Measurements from ENCODE around the gene INPP5E.
A peak's percentile ranks its signal among the peaks of the same experiment; 100 is the strongest.

The INPP5E gene

DNA sequence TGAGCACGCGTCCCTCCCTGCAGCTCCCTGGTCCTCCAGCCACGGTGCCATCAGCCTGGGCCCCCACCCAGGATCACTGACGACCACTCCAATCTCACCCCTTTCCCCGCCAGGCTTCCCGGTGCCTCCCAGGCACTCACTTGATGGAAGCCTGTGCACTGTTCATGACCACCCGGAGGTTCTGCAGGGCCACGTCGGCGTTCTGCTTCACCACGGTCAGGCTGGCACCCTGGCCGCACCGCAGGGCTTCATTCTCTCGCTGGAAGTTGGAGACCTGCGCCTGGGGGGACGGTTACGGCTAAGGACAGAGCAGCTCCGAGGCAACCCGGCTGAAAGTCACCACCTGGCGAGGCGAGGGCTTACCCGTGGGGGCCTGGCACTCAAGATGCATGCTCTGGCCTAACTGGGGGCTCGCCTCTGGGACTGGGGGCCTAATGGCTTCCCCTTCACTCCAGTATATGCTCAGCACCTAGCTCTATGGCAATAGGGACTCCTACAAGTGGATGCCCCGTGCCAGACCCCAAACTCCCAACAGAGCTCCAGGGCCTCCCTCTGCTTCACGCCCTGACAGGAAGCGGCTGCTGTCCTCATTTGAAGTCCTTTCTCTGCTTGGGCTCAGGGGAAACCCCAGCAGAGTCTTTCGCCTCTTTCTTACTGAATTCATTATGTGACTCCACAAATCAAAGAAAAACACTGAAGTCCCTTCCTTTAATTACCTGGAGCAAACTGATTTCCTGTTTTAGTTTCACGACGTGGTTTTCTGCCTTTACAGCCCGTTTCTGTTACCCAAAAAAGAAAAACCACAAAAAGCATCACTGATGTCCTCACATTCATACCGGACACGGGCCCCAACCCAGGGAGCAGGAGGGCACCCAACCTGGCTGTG lies 35.5 kb downstream of the INPP5E start:
- DNase-seq (ENCODE audit: low read depth), result no peak

DNA sequence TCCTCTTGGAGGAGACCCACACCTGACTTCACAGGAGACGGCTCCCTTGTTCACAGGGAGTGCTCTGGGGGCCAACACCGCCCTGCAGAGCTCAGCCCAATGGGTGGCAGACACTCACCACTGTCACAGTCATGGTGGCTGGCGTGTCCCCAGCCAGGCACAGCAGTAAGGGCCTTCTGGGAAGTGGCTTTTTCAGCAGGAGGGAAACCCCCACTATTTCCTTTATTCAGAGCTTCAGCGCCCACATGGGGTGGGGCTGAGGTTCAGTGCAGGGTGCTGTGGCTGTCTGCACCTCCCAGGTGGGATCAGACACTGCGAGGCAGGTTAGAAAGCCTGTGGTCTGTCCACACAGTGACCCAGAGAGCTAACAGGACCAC lies 36.1 kb downstream of the INPP5E start:
- DNase-seq (ENCODE audit: low read depth), result no peak

DNA sequence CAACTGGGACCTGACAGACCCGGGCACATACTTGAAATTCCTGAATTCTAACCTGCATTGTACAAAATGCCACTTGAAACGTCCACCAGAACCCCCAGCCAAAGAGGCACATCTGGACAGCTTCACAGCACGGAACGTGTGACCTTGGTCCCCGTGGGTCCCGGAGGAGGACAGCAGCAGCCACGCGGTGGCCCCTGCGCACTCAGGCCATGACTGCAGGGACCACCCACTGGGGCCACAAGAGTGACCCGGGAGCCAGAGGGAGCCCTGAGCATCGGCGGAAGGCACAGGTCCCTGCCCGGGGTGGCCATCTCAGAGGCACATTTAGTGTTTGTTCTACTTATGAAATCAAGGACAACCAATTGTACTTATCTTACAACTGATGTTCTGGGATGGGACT lies 37.6 kb downstream of the INPP5E start:
- DNase-seq (ENCODE audit: low read depth), result no peak

DNA sequence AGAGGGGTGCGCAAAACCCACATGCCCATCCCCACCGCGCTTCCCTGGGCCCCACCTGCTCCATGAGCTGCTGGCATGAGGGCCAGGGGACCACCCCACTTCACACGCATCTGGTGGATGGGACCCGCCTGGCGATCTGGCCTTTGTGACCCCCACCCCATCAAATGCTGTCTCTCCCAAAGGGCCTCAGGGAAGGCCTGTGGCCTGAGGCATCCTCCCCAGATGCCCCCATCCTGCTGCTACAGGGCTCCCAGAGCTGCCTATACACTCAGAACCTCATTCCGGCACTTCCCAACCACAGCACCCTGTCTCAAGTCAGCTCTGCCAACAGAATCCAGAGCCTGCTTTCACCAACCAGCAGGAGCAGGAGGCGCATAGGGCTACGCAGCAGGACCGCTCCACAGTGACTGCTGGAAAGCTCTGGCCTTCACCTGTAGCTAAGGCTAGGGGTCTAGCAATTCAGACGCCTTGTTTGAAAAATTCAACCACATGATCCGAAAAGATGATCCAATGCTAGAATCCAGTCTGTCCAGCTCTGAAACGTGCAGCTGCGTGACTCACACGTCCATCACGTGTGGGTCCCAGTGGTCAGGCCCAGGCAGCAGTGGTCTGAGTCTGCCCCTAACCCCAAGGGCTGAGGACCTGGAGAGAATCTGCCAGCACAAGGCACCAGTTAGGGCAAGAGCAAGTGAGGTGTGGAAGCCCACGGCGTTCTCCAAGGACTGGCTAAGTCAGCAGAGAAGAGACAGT lies 38.3 kb downstream of the INPP5E start:
- no peak for DNase-seq (ENCODE audit: low read depth)

DNA sequence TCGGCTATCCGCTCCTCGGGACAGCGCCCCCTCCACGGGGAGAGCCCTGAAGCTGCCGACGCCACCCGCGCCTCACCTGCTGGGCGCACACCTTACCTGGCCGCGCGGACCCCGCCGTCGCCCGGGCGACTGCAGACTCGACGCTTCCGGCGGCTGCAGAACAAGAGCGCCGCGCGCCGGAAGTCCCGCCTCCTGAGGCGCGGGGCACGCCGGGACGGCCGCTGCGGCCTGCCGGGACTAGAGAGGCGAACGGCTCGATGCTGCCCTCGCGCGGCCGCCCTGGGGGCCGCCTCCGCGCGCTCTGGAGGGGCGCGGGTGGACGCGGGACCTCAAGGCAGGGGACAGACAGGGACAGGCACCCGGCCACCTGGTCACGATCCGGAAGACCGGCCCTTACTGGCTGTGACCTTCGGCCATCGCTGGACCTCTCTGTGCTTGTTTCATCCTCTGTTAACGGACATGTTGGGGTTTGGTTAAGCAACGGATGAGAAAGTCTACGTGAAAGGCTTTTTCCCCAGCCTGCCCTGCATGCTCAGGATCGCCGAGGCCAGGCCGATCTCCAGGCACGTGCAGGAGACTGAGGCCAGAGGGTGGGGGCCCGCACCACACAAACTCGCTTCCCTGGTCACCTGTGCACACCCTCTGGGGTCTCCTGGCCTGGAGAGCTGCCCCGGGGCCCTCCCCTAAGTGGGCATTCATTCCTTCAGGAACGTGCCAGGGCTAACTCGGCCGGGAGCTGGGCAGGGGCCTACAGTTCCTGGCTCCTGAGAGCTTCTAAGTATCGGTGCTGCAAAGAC lies 39.4 kb downstream of the INPP5E start, which contains the start of gene SNAPC4:
Gene SNAPC4 (minus strand): TSS at position 133 of the 797 bp plus-strand sequence. CDS start 1,742 bp downstream, outside the sequence.
- peak; percentile 59 for DNase-seq (ENCODE audit: low read depth)

DNA sequence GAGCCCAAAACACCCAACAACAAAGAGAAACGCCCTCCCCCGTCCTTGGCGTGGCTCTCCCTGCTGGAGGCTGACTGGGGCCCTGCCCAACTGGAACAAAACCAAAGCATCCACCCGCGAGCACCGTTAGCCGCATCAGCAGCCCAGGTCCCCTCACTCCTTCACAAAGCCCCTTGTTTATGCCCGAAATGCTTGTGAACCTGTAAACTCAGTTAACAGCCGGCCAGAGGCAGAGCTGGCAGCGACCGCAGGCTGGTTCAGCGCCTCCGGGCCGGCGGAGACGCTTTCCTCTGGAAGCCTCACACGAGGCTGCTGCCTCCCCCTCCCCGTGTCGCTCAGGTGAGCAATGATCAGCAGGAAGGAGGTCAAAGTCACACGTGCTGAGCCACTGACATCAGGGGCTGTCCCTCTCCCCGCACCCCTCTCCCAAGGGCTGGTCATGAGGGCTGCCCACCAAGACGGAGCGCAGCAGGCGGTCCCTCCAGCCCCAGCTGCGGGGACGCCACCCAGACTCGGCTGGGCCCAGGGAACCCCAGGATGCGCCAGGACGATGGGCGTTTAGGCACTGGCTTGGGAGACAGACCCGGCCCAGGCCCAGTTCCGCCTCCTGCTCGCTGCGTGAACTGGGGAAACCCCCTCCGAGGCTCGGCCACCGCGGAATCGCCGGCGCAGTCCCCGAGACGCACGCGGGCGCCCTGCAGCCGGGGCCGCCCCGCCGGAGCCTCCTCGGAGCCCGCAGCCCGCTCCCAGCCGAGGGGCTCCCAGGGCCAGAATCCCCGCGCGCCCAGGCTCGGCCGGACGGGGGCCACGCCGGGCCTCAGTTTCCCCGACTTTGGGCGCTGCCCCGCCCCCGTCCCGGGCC lies 40.2 kb downstream of the INPP5E start:
- DNase-seq (ENCODE audit: low read depth), result no peak

DNA sequence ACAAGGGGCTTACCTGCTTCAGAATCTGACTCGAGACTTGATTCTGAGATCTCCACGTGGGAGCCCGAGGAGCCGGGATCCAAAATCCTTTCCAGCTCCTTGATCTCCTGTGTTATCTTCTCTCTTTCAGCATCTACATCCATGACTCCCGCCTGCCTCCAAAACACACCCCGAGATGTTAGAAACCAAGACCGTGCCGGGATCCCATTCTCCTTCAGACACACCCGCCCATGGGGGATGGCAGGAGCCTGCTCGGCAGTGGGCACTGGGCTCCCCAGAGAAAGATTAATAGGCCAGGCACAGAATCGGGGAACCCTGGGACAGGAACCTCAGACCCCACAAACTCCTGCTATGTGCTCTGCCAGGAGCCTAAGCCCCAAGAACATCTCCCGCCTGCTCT lies 41.4 kb downstream of the INPP5E start:
- no peak for DNase-seq (ENCODE audit: low read depth)

DNA sequence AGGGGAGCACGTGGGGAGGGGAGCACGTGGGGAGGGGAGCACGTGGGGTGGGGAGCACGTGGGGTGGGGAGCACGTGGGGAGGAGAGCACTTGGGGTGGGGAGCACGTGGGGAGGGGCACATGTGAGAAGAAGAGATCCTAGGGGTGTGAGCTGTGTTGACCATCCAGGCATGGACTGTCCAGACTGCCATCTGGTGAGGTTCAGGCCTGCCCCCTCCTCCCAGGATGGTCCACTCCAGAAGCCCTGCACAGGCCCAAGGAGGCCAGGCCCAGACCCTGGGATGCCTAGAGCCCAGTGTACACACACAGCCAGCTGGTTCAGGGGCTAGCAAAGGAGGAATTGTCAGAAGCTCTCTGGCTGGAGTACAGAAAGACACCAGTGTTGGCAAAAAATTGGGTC lies 42.0 kb downstream of the INPP5E start:
- DNase-seq (ENCODE audit: low read depth), result no peak

DNA sequence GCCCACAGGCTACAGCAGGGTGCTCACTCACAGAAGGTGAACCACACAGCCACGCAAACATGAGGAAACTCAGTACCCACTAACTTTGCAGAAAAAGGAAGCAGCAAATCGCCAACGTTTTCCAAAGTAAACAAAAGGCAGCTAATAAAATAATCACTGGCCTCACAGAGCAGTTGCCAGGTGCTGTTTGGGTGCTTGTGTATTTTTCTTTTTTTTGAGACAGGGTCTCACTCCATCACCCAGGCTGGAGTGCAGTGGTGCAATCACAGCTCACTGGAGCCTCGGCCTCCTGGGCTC lies 43.5 kb downstream of the INPP5E start:
- DNase-seq (ENCODE audit: low read depth), result no peak

DNA sequence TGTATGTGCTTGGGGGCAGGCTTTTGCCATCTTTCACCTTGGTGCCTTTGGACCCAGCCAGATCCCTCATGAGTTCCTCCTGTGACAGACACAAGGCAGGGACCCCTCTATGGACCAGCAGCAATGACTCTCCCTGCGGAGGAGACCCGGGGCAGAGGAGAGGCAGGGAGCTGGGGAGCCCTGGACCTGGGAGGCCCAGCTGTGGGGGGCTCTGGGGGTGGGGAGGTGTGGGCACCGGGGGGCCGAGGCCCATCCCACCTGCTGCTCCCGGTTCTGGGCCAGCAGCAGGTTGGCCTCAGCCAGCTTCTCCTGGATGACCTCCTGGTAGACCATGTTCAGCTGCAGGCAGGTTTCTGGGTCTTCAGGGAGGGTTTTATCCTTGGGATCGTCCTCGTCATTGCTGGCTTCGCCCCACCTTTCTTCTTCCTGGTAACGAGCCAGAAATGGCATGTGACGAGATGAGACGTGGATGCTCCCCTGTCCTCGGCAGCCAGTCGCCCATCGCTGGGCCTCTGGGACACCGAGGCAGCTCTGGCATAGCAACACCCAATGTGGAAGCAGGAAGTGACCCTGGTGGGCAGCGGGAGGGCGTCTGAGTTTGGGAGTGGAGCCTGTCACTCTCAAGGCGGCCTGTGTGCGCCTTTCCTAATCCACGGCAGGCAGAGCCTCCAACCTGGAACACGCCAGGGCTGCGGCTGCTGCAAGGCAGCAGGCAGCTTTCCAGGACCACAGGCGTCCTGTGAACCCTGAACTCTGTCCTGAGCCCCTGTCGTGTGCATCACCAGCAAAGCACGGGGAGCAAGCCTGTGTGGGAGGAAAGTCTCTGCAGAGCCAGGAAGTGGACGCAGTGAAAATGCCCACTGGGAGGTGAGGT lies 44.1 kb downstream of the INPP5E start:
- no peak for DNase-seq (ENCODE audit: low read depth)

DNA sequence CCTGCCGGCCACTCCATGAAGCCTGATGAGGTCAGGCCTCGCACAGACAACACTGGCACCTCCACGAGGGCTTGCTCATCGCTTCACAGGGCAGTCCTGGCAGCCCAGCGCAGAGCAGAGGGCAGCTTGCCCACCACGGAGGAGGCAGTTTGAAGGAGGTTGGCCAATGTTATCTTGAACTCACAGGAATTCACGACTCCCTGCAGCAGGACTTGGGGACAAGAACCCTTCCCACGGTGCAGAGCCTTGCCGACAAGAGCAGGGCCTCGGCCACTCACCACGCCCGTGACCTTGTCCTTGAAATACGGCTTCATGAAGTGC lies 44.7 kb downstream of the INPP5E start:
- no peak for DNase-seq (ENCODE audit: low read depth)

DNA sequence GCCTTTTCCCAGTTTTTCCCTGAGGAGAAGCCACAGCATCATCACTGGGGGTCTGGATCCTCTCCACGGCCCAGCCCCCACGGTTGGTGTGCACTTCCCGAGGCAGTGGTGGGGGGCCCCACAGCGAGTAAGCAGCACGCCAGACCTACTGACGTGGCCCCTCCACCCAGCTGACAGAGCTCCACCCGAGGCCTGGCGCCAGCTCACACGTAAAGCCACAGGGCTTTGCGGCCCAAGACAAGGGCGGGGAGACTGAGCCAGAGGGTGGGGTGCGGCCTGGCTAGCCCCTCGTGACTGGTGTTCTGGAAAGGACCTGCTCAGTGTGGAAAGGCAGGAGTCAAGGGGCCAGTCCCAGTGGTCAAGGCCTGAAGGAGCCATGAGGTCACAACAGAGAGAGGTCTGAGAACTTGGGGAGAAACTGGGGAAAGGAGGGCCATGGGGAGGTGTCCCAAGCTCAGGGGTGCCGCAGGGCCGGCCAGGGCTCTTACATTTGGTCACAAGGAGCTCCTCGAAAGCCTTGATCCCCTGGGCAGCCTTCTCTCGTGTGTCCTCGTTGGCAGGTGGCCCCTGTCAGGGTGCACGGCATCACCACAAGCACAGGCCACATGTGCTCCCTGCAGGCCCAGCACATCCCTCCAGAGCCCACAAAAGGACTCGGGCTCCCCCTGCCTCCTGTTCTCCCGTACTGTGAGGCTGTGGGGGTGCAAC lies 45.2 kb downstream of the INPP5E start:
- DNase-seq (ENCODE audit: low read depth), result no peak

DNA sequence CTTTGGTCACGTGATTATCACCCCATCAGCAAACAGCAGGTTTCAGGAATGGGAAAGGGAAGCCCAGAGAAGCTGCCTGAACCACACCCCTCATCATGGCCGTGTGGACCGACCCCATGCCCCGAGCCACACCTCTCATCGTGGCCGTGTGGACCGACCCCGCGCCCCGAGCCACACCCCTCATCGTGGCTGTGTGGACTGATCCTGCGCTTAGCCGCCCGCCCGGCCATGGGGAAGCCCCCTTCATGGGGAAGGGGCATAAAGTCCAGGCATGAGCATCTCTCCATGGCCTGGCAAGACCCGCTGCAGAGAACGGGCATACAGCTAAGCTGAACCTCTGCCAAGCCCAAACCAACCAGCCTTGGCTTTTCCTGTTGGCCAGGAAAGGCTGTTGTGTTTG lies 46.1 kb downstream of the INPP5E start:
- no peak for DNase-seq (ENCODE audit: low read depth)

DNA sequence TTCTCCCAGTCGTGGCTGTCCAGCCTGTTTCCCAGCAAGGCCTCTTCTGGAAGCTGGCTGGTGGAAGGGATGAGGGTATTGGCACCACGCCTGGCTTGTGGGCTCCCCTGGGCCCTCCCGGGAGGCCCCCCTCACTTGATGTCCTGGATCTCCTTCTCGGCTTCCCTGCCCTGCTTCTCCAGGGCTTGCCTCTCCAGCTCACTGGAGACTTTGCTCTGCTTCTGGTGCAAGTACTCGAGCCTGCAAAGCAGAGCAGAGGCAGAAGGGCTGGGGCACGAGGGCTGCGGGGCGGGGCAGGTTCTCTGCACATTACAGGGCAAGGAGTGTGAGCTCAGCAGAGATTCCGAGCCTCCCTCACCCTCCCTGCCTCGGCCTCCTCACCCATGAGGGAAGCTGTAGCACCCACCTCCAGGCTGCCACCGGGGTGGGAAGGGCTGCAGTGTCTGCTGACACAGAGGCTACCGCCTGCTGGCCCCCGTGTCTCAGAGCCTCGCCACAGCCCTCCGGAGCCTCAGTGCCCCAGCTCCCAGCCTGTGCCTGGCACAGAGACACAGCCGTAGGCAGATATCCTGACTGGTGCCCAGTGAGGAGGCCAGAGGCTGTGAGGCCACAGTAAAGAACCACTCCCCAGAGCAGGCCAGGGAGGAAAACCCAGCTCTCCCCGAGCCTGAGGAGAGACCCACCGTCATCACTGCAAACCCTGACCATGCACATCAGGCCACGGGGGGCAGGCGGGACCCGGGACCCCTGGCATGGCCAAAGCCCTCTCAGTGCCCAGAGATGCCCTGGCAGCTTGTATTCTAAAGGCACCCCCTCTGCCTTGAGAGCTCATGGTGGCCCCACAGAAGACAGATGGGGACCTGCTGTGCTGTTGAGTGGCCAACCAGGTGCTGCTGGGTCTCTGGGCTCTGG lies 46.9 kb downstream of the INPP5E start:
- DNase-seq (ENCODE audit: low read depth), result no peak

DNA sequence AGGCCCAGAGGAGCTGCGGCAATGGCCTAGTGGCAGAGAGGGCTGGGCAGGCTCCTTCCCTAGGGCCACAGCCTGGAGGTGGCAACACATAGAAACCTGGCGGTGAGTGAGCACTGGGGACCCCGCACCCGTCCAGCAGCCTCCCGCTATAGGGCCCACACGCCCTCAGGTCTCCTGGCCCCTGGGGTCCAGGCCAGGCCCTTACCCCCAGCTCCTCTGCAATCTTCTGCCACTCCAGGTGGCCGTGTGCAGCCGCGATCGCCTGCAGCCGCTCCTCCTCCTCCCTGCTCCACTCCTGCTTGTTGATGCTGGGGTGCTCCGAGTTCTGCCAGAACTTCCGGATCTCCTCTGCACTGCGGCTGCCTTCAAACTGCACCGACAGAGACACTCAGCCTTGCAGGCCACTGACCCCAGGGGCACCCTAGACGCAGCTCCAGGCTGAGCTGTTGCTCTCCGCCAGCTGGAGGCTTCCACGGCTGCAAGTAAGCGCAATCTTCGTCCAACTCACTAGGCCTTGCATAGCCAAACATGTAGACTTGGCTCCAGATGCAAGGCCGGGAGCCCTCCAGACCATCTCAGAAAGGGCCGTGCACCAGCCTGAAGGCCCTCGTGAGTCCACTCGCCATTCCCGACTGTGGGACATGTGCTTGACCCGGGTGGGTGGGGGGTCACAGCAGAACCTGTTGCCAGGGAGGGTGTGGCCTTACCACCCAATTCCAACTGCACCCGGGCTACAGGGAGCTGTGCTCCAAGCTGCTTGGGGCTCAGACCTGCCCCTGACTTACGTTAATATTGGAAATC lies 47.7 kb downstream of the INPP5E start:
- no peak for DNase-seq (ENCODE audit: low read depth)

DNA sequence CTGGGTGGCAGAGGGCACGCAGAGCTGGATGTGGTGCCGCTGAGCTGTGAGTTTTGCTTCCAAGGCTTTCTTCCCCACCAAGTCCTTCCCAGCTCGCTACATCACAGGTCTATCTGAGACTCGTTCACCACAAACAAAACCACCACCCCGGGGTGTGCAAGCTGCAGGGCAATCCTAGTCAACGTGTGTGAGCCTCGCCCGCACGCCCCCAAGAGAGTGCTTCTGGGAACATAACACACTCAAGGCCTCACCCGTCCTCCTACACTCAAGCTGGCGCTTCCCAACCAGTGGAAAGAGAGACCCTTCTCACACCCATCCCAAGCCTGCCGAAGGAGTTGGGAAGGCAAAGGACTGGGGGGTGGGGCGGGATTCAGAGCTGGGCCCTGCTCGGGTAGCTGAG lies 50.2 kb downstream of the INPP5E start:
- no peak for DNase-seq (ENCODE audit: low read depth)

DNA sequence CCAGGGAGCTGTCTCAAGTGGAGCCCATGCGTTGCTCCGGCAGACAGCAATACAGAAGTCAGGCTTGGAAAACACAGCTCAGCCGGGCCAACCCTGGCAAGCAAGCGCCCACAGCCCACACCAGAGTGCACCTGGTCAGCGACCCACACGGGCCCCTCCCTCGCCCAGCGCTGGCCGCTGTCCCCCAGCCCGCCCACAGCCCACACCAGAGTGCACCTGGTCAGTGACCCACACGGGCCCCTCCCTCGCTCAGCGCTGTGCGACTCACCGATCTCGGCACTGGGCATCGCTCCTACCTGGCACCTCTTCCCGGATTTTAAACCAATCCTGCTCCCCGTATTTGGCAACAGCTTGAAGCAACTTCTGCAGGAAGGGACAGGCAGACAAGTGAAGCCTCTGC lies 52.4 kb downstream of the INPP5E start:
- no peak for DNase-seq (ENCODE audit: low read depth)

DNA sequence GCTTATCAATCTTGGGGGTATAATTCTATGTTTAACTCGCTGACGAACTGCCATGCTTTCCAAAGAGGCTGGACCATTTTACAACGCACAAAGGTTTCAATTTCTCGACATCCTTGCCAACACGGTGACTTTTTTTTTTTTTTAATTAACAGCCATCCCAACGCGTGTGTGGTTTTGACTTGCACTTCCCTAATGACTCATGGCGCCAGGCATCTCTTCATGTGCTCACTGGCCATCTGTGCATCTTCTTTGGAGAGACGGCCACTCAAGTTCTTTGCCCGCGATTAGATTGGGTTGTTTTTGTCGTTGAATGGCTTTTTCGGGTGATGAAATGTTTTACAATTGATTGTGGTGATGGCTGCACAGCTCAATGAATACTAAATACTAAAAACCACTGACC lies 53.6 kb downstream of the INPP5E start:
- no peak for DNase-seq (ENCODE audit: low read depth)
